Fibroblast of upper back skin (primary cell): Measurements from ENCODE around the gene MED12L.

Source experiments
- DNase-seq: peaks from one replicate; pipeline ENCODE4 v3.0.0-alpha.2; 2013

Gene MED12L

GRCh38 chr3:151477591-151478334 lies 392.3 kb downstream of the MED12L start:
- no peak for DNase-seq

GRCh38 chr3:151478335-151478697 lies 392.9 kb downstream of the MED12L start:
- no peak for DNase-seq

- DNase-seq, result no peak
Observed at GRCh38 chr3:151479452-151479851, 394.0 kb downstream of the MED12L start.

GRCh38 chr3:151480492-151480891 lies 395.0 kb downstream of the MED12L start:
- no peak for DNase-seq

- DNase-seq, result no peak
Observed at GRCh38 chr3:151483488-151483887, 398.0 kb downstream of the MED12L start.

GRCh38 chr3:151483961-151484520 lies 398.6 kb downstream of the MED12L start:
- no peak for DNase-seq
